ENCODE measurements around the gene UBE2F. TPM values are rescaled to one million over a fixed set of nuclear protein-coding genes. Genes with fewer than 3 reads are reported as not detected.

The UBE2F gene
- total RNA-seq (10 to 100 TPM; 65.8 to 68.8 TPM), polyA plus RNA-seq (70.7 TPM)

- peak within 1 kb of the TSS; percentile 74 to 98 (median 90) for H3K27ac Mint-ChIP-seq
- H3K4me1 ChIP-seq (ENCODE audit: insufficient read depth, low read length) = peaks cover 47% of the 10 kb centered on the region
- POLR2A ChIA-PET = no interaction called here
- no peaks in the 10 kb centered on the region for H3K27me3 ChIP-seq (ENCODE audit: insufficient read depth, low read length, poor library complexity, severe bottlenecking)
- peaks cover 37 to 43% (median 37%) of the 10 kb centered on the region in 3 donors for H3K4me1 Mint-ChIP-seq
- peak; percentile 95 to 97 (median 97) for DNase-seq
- peaks cover 0 to 8% (median 7%) of the 10 kb centered on the region in 3 donors for H3K36me3 Mint-ChIP-seq
- H3K9me3 ChIP-seq (ENCODE audit: low read length) = peaks cover 8% of the 10 kb centered on the region
- H3K4me3 Mint-ChIP-seq = peak within 1 kb of the TSS; percentile 83 to 96 (median 90)
- H3K9me3 Mint-ChIP-seq = peaks cover 3 to 12% (median 10%) of the 10 kb centered on the region in 5 donors
- peaks cover 0 to 2% of the 10 kb centered on the region in 2 donors for H3K27me3 Mint-ChIP-seq
- H3K36me3 ChIP-seq (ENCODE audit: insufficient read depth, low read length) = no peaks in the 10 kb centered on the region
- CTCF ChIA-PET = no interaction called here
- H3K27ac ChIP-seq (ENCODE audit: low read depth, low read length) = peak within 1 kb of the TSS; percentile 58
- peak within 1 kb of the TSS; percentile 93 for H3K4me3 ChIP-seq (ENCODE audit: low read length)
These were observed at the start of gene UBE2F for GRCh38 chr2:237966565-237967462. UBE2F (plus strand) TSS chr2:237967014; CDS start chr2:237973108, 6,094 bp downstream.

GRCh38 chr2:237917696-237918374, 49.0 kb upstream of the UBE2F start:
- H3K9me3 ChIP-seq (ENCODE audit: low read length) = no peaks in the 10 kb centered on the region
- no peak overlapping the region for H3K4me3 ChIP-seq (ENCODE audit: low read length)
- H3K36me3 ChIP-seq (ENCODE audit: insufficient read depth, low read length) = no peaks in the 10 kb centered on the region
- Mint-ChIP-seq H3K27me3 (peaks cover 2 to 12% of the 10 kb centered on the region in 2 donors), H3K4me1 (no peaks in the 10 kb centered on the region), H3K4me3 (no peak overlapping the region), H3K27ac (no peak overlapping the region), H3K9me3 (no peaks in the 10 kb centered on the region), H3K36me3 (no peaks in the 10 kb centered on the region)
- no peak overlapping the region for H3K27ac ChIP-seq (ENCODE audit: low read depth, low read length)
- ChIA-PET POLR2A (interaction anchor here (0.6 kb wide), 1 partner anchor 38 kb away, joined by 3 read pairs; no protein-coding TSS in a partner anchor), CTCF (interaction anchor here (1.1 to 1.4 kb wide), 2 partner anchors 9 to 221 kb away, joined by 3 to 4 read pairs; no protein-coding TSS in a partner anchor)
- no peaks in the 10 kb centered on the region for H3K4me1 ChIP-seq (ENCODE audit: insufficient read depth, low read length)
- no peaks in the 10 kb centered on the region for H3K27me3 ChIP-seq (ENCODE audit: insufficient read depth, low read length, poor library complexity, severe bottlenecking)
- no peak for DNase-seq

- H3K4me3 ChIP-seq (ENCODE audit: low read length) = no peak overlapping the region
- ChIA-PET CTCF (no interaction called here), POLR2A (no interaction called here)
- H3K36me3 ChIP-seq (ENCODE audit: insufficient read depth, low read length) = no peaks in the 10 kb centered on the region
- Mint-ChIP-seq H3K4me1 (peaks cover 3 to 5% (median 4%) of the 10 kb centered on the region in 3 donors), H3K4me3 (no peak overlapping the region), H3K27me3 (peaks cover 2 to 12% of the 10 kb centered on the region in 2 donors), H3K27ac (no peak overlapping the region), H3K36me3 (no peaks in the 10 kb centered on the region), H3K9me3 (no peaks in the 10 kb centered on the region)
- H3K9me3 ChIP-seq (ENCODE audit: low read length) = no peaks in the 10 kb centered on the region
- H3K27me3 ChIP-seq (ENCODE audit: insufficient read depth, low read length, poor library complexity, severe bottlenecking) = no peaks in the 10 kb centered on the region
- DNase-seq = no peak
- H3K27ac ChIP-seq (ENCODE audit: low read depth, low read length) = no peak overlapping the region
- H3K4me1 ChIP-seq (ENCODE audit: insufficient read depth, low read length) = no peaks in the 10 kb centered on the region
These were observed 47.2 kb upstream of the UBE2F start for GRCh38 chr2:237919593-237919992.

GRCh38 chr2:237920673-237921072, 46.1 kb upstream of the UBE2F start:
- Mint-ChIP-seq H3K9me3 (no peaks in the 10 kb centered on the region), H3K36me3 (no peaks in the 10 kb centered on the region), H3K27me3 (peaks cover 2 to 12% of the 10 kb centered on the region in 2 donors), H3K4me1 (peaks cover 6 to 8% (median 8%) of the 10 kb centered on the region in 3 donors), H3K4me3 (no peak overlapping the region), H3K27ac (no peak overlapping the region)
- Histone ChIP-seq H3K9me3 (ENCODE audit: low read length) (no peaks in the 10 kb centered on the region), H3K27me3 (ENCODE audit: insufficient read depth, low read length, poor library complexity, severe bottlenecking) (no peaks in the 10 kb centered on the region), H3K27ac (ENCODE audit: low read depth, low read length) (no peak overlapping the region), H3K4me1 (ENCODE audit: insufficient read depth, low read length) (peaks cover 2% of the 10 kb centered on the region), H3K4me3 (ENCODE audit: low read length) (no peak overlapping the region), H3K36me3 (ENCODE audit: insufficient read depth, low read length) (no peaks in the 10 kb centered on the region)
- ChIA-PET CTCF (no interaction called here), POLR2A (no interaction called here)
- DNase-seq = no peak

GRCh38 chr2:237921967-237922492, 44.8 kb upstream of the UBE2F start:
- Histone ChIP-seq H3K4me1 (ENCODE audit: insufficient read depth, low read length) (peaks cover 4% of the 10 kb centered on the region), H3K27ac (ENCODE audit: low read depth, low read length) (no peak overlapping the region)
- CTCF ChIA-PET = interaction anchor here (1.3 kb wide), 2 partner anchors 21 to 50 kb away, joined by 3 read pairs; no protein-coding TSS in a partner anchor

GRCh38 chr2:237922641-237923361, 44.0 kb upstream of the UBE2F start:
- H3K36me3 ChIP-seq (ENCODE audit: insufficient read depth, low read length) = no peaks in the 10 kb centered on the region
- H3K4me3 Mint-ChIP-seq = peak overlapping the region in 2 of 7 donors; percentile 19 to 47
- no peak for DNase-seq

More at GRCh38 chr2:237921967-237922492, 44.8 kb upstream of the UBE2F start:
- Mint-ChIP-seq H3K9me3 (no peaks in the 10 kb centered on the region), H3K4me3 (no peak overlapping the region), H3K27me3 (peaks cover 2 to 12% of the 10 kb centered on the region in 2 donors), H3K36me3 (no peaks in the 10 kb centered on the region), H3K4me1 (peaks cover 12 to 16% (median 16%) of the 10 kb centered on the region in 3 donors), H3K27ac (no peak overlapping the region)
- Histone ChIP-seq H3K27me3 (ENCODE audit: insufficient read depth, low read length, poor library complexity, severe bottlenecking) (no peaks in the 10 kb centered on the region), H3K4me3 (ENCODE audit: low read length) (no peak overlapping the region), H3K9me3 (ENCODE audit: low read length) (no peaks in the 10 kb centered on the region), H3K36me3 (ENCODE audit: insufficient read depth, low read length) (no peaks in the 10 kb centered on the region)
- POLR2A ChIA-PET = no interaction called here
- no peak for DNase-seq

GRCh38 chr2:237923481-237924163, 43.2 kb upstream of the UBE2F start:
- Mint-ChIP-seq H3K4me1 (peaks cover 12 to 20% (median 16%) of the 10 kb centered on the region in 3 donors), H3K4me3 (peak overlapping the region in 6 of 7 donors; percentile 41 to 66 (median 53)), H3K36me3 (no peaks in the 10 kb centered on the region), H3K27ac (peak overlapping the region in 4 of 8 donors; percentile 21 to 78 (median 50)), H3K27me3 (peaks cover 2 to 12% of the 10 kb centered on the region in 2 donors), H3K9me3 (no peaks in the 10 kb centered on the region)
- peak overlapping the region; percentile 23 for H3K4me3 ChIP-seq (ENCODE audit: low read length)
- CTCF ChIA-PET = interaction anchor here (0.6 to 1.9 kb wide), 13 partner anchors 9 to 361 kb away, joined by 3 to 9 read pairs (median 3); no protein-coding TSS in a partner anchor
- H3K4me1 ChIP-seq (ENCODE audit: insufficient read depth, low read length) = peaks cover 4% of the 10 kb centered on the region
- H3K36me3 ChIP-seq (ENCODE audit: insufficient read depth, low read length) = no peaks in the 10 kb centered on the region
- H3K27me3 ChIP-seq (ENCODE audit: insufficient read depth, low read length, poor library complexity, severe bottlenecking) = no peaks in the 10 kb centered on the region
- DNase-seq = peak; percentile 67 to 77 (median 70)
- no peak overlapping the region for H3K27ac ChIP-seq (ENCODE audit: low read depth, low read length)
- no peaks in the 10 kb centered on the region for H3K9me3 ChIP-seq (ENCODE audit: low read length)
- POLR2A ChIA-PET = no interaction called here

More at GRCh38 chr2:237922641-237923361, 44.0 kb upstream of the UBE2F start:
- Mint-ChIP-seq H3K9me3 (no peaks in the 10 kb centered on the region), H3K27ac (no peak overlapping the region), H3K4me1 (peaks cover 12 to 20% (median 16%) of the 10 kb centered on the region in 3 donors), H3K36me3 (no peaks in the 10 kb centered on the region), H3K27me3 (peaks cover 2 to 12% of the 10 kb centered on the region in 2 donors)
- Histone ChIP-seq H3K4me3 (ENCODE audit: low read length) (no peak overlapping the region), H3K9me3 (ENCODE audit: low read length) (no peaks in the 10 kb centered on the region), H3K4me1 (ENCODE audit: insufficient read depth, low read length) (peaks cover 4% of the 10 kb centered on the region), H3K27me3 (ENCODE audit: insufficient read depth, low read length, poor library complexity, severe bottlenecking) (no peaks in the 10 kb centered on the region), H3K27ac (ENCODE audit: low read depth, low read length) (no peak overlapping the region)
- POLR2A ChIA-PET = no interaction called here
- CTCF ChIA-PET = interaction anchor here (0.6 to 1.9 kb wide), 12 partner anchors 10 to 362 kb away, joined by 3 to 9 read pairs (median 3); no protein-coding TSS in a partner anchor
